C4-2B (cell line): ENCODE measurements around the gene PPP1CA.

Experiments used
- H3K27ac ChIP-seq: fragments of 450-650 bp; 2 replicates; pipeline ENCODE4 v1.5.1; 2017
- CTCF ChIP-seq: fragments of 450-650 bp; conservative IDR thresholded peaks from 2 replicates; pipeline ENCODE4 v1.5.1; 2017; ENCODE audit warnings: mild to moderate bottlenecking
- ZFX ChIP-seq: fragments of 450-650 bp; IDR thresholded peaks from 2 replicates; pipeline ENCODE4 v1.6.1; 2017

Gene PPP1CA

DNA sequence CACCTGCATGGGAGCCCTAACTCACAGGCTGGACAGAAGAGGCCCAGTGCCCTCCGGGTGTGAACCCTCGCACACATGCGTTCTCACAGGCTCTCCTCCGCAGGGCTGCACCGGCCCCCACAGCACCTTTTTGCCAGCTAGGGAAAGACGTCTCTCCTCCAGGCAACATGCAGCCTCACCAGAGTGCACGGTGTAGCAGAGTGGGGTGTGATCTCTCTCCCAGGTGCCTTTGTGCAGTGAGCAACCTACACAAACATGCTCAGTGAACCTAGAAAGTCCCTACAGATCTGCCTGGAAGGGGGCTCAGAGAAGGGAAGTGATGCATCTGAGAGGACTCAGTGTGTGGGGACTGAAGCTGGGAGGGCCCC lies 10.1 kb upstream of the PPP1CA start:
- TF ChIP-seq CTCF: no peak
- no peak for TF ChIP-seq ZFX
- no peak overlapping the region for H3K27ac ChIP-seq

DNA sequence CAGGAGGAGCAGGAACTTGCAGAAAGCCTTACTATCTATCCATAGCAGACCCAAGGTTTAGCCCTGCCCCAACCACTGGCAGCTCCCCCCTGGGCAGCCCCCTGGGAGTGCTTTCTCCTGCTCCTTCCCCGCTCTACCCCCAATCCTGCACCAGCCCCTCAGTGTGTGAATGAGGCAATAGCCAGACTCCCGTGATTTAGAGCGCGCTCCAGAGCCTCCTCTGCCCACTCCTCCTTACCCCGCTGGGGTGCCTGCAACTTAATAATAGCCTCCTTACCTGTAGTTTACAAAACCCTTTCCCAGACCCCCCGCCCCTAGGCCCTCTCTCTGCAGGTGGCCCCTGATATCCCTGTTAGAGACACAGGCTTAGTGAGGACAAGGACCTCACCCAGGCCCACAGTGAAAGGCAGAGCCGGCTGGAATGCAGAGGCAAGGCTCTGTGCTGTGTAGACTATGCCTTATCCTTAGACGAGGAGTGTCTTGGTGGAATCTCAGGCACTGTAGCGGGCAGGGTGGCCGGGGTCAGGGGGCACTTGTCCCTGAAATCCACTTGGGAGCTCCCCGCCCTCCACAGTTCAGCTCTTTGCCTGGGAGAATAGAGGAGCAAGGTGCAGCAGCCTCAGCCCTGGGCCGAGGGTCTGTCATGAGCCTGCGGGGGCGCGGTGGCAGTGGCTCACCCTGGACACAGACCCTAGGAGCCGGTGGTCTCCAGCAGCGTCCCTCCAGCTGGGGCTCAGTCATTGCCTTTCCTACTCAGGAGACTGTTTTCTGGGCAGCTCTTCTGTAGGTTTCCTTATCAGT lies 9.5 kb upstream of the PPP1CA start:
- TF ChIP-seq ZFX (no peak), CTCF (no peak)
- H3K27ac ChIP-seq: no peak overlapping the region

- no peak overlapping the region for H3K27ac ChIP-seq
Observed at GRCh38 chr11:67410369-67410831, 8.7 kb upstream of the PPP1CA start.

DNA sequence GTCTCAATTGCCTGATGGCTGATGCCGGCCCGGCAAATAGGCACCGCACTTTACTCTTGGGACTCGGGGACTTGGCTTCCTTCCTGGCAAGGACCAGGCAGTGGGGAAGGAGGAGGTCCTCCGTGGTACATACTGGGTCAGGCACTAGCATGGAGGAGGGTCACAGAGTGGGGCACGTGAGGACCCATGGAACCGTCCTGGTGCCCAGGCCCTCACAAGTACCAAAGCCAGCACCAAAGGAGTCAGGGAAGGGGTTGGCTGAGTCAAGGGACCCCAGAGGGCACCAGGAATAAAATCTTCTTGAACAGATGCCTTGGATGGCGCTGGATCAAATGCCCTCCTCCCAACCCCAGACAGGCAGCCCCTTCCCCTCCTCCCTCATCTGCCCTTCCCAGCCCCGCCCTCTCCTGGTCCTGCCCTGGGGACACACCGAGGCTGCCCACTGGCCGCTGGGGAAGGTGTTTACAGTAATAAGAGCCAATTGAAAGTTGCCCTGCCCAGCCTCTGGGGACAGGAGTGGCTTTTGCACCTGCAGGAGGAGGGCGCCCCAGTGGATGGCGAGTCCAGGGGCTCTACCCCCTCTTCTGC lies 8.2 kb upstream of the PPP1CA start:
- TF ChIP-seq CTCF: no peak
- TF ChIP-seq ZFX: no peak
- no peak overlapping the region for H3K27ac ChIP-seq

More at GRCh38 chr11:67410369-67410831, 8.7 kb upstream of the PPP1CA start:
- no peak for TF ChIP-seq ZFX
- no peak for TF ChIP-seq CTCF

DNA sequence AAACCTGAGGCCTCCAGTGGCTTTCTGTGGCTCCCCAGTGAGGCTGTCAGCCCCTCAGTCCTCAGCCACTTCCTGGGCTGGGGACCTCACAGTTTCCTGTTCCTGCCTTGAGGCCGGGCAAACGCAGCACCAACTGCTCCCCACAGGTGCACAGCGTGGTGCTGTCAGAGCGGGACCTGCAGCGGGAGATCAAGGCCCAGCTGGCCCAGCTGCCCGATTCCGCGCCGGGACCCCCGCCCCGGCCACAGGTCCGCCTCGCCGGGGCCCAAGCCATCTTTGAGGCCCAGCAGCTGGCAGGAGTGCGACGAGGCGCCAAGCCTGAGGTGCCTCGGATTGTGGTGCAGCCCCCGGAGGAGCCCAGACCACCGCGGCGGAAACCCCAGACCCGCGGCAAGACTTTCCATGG lies 7.6 kb upstream of the PPP1CA start:
- no peak for TF ChIP-seq ZFX
- TF ChIP-seq CTCF: no peak
- H3K27ac ChIP-seq: no peak overlapping the region

DNA sequence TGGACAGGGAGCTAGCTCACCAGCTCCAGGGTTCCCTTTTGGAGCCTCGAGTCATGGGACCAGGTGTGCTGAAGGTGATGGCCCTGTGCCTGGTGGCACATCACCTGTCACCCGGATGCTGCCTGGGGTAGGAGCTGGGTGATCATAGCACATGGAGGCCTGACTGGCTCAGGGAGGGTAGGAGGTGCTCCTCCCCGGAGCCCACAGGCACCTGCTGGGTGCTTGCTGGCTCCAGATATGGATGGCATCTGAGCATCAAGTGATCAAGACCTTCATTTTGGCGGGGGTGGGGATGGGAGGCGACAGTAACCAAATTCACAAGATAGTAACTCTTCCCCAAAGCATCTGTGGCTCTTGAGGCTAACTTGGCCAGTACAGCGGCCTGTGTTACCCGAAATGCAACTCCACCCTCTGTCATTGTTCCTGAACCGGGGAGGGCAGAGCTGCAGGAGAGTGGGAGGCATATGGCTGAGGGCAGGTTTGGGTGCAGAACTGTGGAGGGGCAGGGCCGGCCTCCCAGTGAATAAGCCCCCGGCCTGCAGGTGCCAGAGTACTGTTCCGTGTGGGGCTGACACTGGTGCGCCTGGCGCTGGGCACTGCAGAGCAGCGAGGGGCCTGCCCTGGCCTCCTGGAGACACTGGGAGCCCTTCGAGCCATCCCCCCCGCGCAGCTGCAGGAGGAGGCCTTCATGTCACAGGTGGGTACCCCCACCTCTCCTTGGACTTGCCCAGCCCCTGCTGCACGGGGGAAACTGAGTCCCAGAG lies 7.0 kb upstream of the PPP1CA start:
- TF ChIP-seq ZFX (no peak), CTCF (no peak)
- no peak overlapping the region for H3K27ac ChIP-seq

DNA sequence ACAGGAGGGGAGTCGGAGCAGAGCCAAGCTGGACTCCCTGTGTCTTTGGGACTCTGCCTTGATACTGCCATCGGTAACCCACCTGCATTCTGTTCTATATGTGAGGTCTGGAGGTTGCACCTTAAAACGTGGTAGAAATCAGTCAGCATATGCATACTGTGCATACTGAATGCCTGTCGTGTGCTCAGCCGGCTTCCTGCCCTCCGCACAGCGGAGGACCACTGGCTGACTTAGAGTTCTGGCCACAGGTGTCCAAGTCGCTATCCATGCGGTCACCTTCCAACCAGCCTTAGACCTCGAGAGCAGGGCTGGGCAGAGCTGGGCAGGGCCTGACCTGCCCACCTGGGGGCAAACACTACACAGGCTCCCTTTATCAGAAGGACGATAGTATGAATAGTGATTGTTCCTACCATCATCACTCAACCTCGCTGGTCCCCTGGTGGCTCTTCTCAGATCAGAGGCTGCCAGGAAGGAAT lies 6.1 kb upstream of the PPP1CA start:
- H3K27ac ChIP-seq: no peak overlapping the region
- TF ChIP-seq CTCF (no peak), ZFX (no peak)
